HG02571 (cell line): ENCODE data around the gene APOL2.
"Not testable (repeated sequence)": the region's sequence is repeated elsewhere in the genome, so short reads cannot be mapped to it uniquely, and the experiment has no call there.

ENCODE experiments used
- ATAC-seq: cut with Tn5 transposase; IDR thresholded peaks from one replicate; pipeline ENCODE4 v1.9.1; 2021; ENCODE audit warnings: mild to moderate bottlenecking, moderate library complexity; ENCODE audit not compliant: unreplicated experiment

The APOL2 gene

GRCh38 chr22:36244522-36245391, 5.4 kb upstream of the APOL2 start:
- ATAC-seq = no peak

- no peak for ATAC-seq
These were observed 4.7 kb upstream of the APOL2 start for GRCh38 chr22:36243986-36244385.

GRCh38 chr22:36239150-36239400, 252 bp downstream of the APOL2 start:
- peak; percentile 20 for ATAC-seq

- ATAC-seq = peak; percentile 7
These were observed 766 bp downstream of the APOL2 start for GRCh38 chr22:36238373-36239149.

- ATAC-seq = no peak
These were observed 1.6 kb downstream of the APOL2 start for GRCh38 chr22:36237462-36238372.

- ATAC-seq = no peak
These were observed 2.7 kb downstream of the APOL2 start for GRCh38 chr22:36236388-36237319.

GRCh38 chr22:36235585-36235984, 3.7 kb downstream of the APOL2 start:
- ATAC-seq = no peak

GRCh38 chr22:36234919-36235318, 4.4 kb downstream of the APOL2 start:
- ATAC-seq = no peak

- no peak for ATAC-seq
These were observed 5.1 kb downstream of the APOL2 start for GRCh38 chr22:36234213-36234612.

- ATAC-seq = no peak
These were observed 5.5 kb downstream of the APOL2 start for GRCh38 chr22:36233796-36234195.

GRCh38 chr22:36232715-36233401, 6.5 kb downstream of the APOL2 start:
- no peak for ATAC-seq

GRCh38 chr22:36231051-36231450, 8.3 kb downstream of the APOL2 start:
- not testable (repeated sequence) for ATAC-seq

- ATAC-seq = not testable (repeated sequence)
These were observed 9.7 kb downstream of the APOL2 start for GRCh38 chr22:36229649-36230048.

GRCh38 chr22:36228944-36229343, 10.4 kb downstream of the APOL2 start:
- ATAC-seq = no peak

GRCh38 chr22:36228369-36228768, 11.0 kb downstream of the APOL2 start:
- not testable (repeated sequence) for ATAC-seq

- ATAC-seq = no peak
These were observed 11.5 kb downstream of the APOL2 start for GRCh38 chr22:36227806-36228205.

GRCh38 chr22:36227396-36227795, 11.9 kb downstream of the APOL2 start:
- ATAC-seq = no peak

- ATAC-seq = no peak
These were observed 13.1 kb downstream of the APOL2 start for GRCh38 chr22:36226189-36226588.

- ATAC-seq = no peak
These were observed 13.9 kb downstream of the APOL2 start for GRCh38 chr22:36225333-36225922.
